HepG2 (cell line): Measurements from ENCODE around the gene PTPRQ.

ENCODE experiments used
- CTCF ChIP-seq: sonication (generic); formaldehyde crosslinking; IDR thresholded peaks from 2 replicates; pipeline ENCODE4 v1.5.0; 2020; ENCODE audit warnings: mild to moderate bottlenecking, missing genetic modification reagents, moderate library complexity
- EP300 ChIP-seq, 3 experiments: sonication (generic) in 1 of 3; formaldehyde crosslinking in 1 of 3; IDR thresholded peaks; 2 replicates each; pipeline versions ENCODE4 v1.5.1 to v1.6.1; 2011 to 2020; ENCODE audit warnings: low read depth in 2 of 3, low read length in 2 of 3, borderline replicate concordance in 1 of 3, improper control_type of control experiment in 1 of 3, mild to moderate bottlenecking in 1 of 3, missing genetic modification reagents in 1 of 3, moderate library complexity in 1 of 3
- TF ChIP-seq, protein P1 (sequence below): IDR thresholded peaks from 2 replicates; pipeline ENCODE4 v1.6.1; 2012; ENCODE audit warnings: inconsistent platforms

- TF ChIP-seq, protein P1, sequence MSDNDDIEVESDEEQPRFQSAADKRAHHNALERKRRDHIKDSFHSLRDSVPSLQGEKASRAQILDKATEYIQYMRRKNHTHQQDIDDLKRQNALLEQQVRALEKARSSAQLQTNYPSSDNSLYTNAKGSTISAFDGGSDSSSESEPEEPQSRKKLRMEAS: no peak
- no peak for TF ChIP-seq CTCF (CRISPR knock-in tag)
- TF ChIP-seq EP300 (IDR thresholded peaks at IDR 0.05; ENCODE audit: low read depth in 2 of 2, low read length in 2 of 2): no peak
- no peak for TF ChIP-seq EP300 (CRISPR knock-in tag; IDR thresholded peaks at IDR 0.05; ENCODE audit: borderline replicate concordance)
These were observed 21.5 kb upstream of the PTPRQ start for GRCh38 chr12:80422550-80422949.
